Esophagus squamous epithelium (tissue), 5 donors: ENCODE data around the gene ADAMTS2. TPM values are rescaled to one million over a fixed set of nuclear protein-coding genes. Genes with fewer than 3 reads are reported as not detected.

Source experiments
- DNase-seq: peaks from one replicate; lab custom pipeline; 2025; lab: John Stamatoyannopoulos, UW
- H3K27ac ChIP-seq, 4 donors: fragments of 200-600 bp; sonication (generic); one replicate each; pipeline ENCODE4 v1.5.1; 2016 to 2019; ENCODE audit warnings: mild to moderate bottlenecking in 1 of 4
- H3K27me3 ChIP-seq, 4 donors: fragments of 200-600 bp; sonication (generic); 1 replicate in 3 of 4; 2 replicates in 1 of 4; pipeline versions ENCODE4 v1.5.1 to v1.6.0; 2017 to 2021; ENCODE audit warnings: antibody characterized with exemption in 1 of 4
- H3K36me3 ChIP-seq, 3 donors: fragments of 200-600 bp; sonication (generic); one replicate each; pipeline ENCODE4 v1.5.1; 2016 to 2019
- H3K4me1 ChIP-seq, 3 donors: fragments of 200-600 bp; sonication (generic); one replicate each; pipeline ENCODE4 v1.5.1; 2017 to 2019
- H3K4me3 ChIP-seq, 4 donors: fragments of 200-600 bp; sonication (generic); 1 replicate in 3 of 4; 2 replicates in 1 of 4; pipeline ENCODE4 v1.5.1; 2016 to 2019; ENCODE audit warnings: mild to moderate bottlenecking in 2 of 4, moderate library complexity in 1 of 4
- H3K9me3 ChIP-seq, 3 donors: fragments of 200-600 bp; sonication (generic); one replicate each; pipeline ENCODE4 v1.5.1; 2016 to 2019
- CTCF ChIP-seq, 6 experiments: fragments of 450-650 bp in 4 of 6; fragments of 200-600 bp in 2 of 6; sonication (generic) in 2 of 6; IDR thresholded peaks; one replicate each; pipeline ENCODE4 v1.5.1; 2016 to 2019; ENCODE audit warnings: antibody characterized with exemption in 6 of 6, mild to moderate bottlenecking in 4 of 6, moderate library complexity in 4 of 6
- POLR2A ChIP-seq, 4 donors: fragments of 450-650 bp; IDR thresholded peaks; one replicate each; pipeline ENCODE4 v1.6.1; 2017; ENCODE audit warnings: antibody characterized with exemption in 4 of 4, mild to moderate bottlenecking in 4 of 4, moderate library complexity in 3 of 4
- WGBS, 2 donors: methylation state at CpG; one replicate each; pipeline ENCODE4 v1.1.5; 2018; 5-methylcytosine and 5-hydroxymethylcytosine counted together
- intact Hi-C: fragments of 100-400 bp; cut with DNase I; formaldehyde crosslinking; loops from one replicate; pipeline ENCODE4 v1.15.0; 2022
- total RNA-seq, 4 donors: library from RNA; depleted of rRNA; stranded (reverse); fragments of >200 nt; gene quantifications; one replicate each; pipeline ENCODE4 v1.1.0, GENCODE V29; 2016
- donor health status: DM: yes; HTN: yes; CAD: no.

The ADAMTS2 gene
- total RNA-seq, 4 donors from 2014 or later, result 1.3 to 10.3 (median 5.2) TPM

- peaks cover 0 to 19% (median 0%) of the 10 kb centered on the region in 3 donors for H3K4me1 ChIP-seq
- 77 to 81% methylated on average over 9 to 11 of the region's 13 CpGs for WGBS, 2 donors
- TF ChIP-seq CTCF (IDR thresholded peaks at IDR 0.05) (no peak), POLR2A (IDR thresholded peaks at IDR 0.05) (no peak)
- H3K4me3 ChIP-seq, result no peak overlapping the region
- no peaks in the 10 kb centered on the region for H3K9me3 ChIP-seq
- no peaks in the 10 kb centered on the region for H3K36me3 ChIP-seq
- intact Hi-C loops, result no loop called here
- H3K27ac ChIP-seq, result no peak overlapping the region
- peaks cover 0 to 15% (median 0%) of the 10 kb centered on the region in 4 donors for H3K27me3 ChIP-seq
- no peak for DNase-seq
Measured at GRCh38 chr5:179321206-179321987, 23.9 kb downstream of the ADAMTS2 start.

- Histone ChIP-seq H3K27me3 (no peaks in the 10 kb centered on the region), H3K9me3 (no peaks in the 10 kb centered on the region), H3K4me3 (no peak overlapping the region), H3K4me1 (peaks cover 0 to 19% (median 4%) of the 10 kb centered on the region in 3 donors), H3K27ac (peak overlapping the region in 1 of 4 donors; percentile 52), H3K36me3 (no peaks in the 10 kb centered on the region)
- TF ChIP-seq CTCF (IDR thresholded peaks at IDR 0.05) (no peak), POLR2A (IDR thresholded peaks at IDR 0.05) (no peak)
- 49 to 55% methylated on average over 8 to 9 of the region's 11 CpGs for WGBS, 2 donors
- intact Hi-C loops, result no loop called here
- DNase-seq, result no peak
Measured at GRCh38 chr5:179319741-179320281, 25.4 kb downstream of the ADAMTS2 start.

- Histone ChIP-seq H3K36me3 (no peaks in the 10 kb centered on the region), H3K9me3 (no peaks in the 10 kb centered on the region), H3K4me3 (no peak overlapping the region), H3K27ac (no peak overlapping the region), H3K27me3 (no peaks in the 10 kb centered on the region), H3K4me1 (peaks cover 0 to 26% (median 9%) of the 10 kb centered on the region in 3 donors)
- 83 to 86% methylated on average over 7 to 8 of the region's 8 CpGs for WGBS, 2 donors
- DNase-seq, result no peak
- intact Hi-C loops, result no loop called here
- TF ChIP-seq POLR2A (IDR thresholded peaks at IDR 0.05), result no peak
- no peak for TF ChIP-seq CTCF (IDR thresholded peaks at IDR 0.05)
Measured at GRCh38 chr5:179319123-179319522, 26.1 kb downstream of the ADAMTS2 start.

- Histone ChIP-seq H3K4me1 (peaks cover 0 to 30% (median 9%) of the 10 kb centered on the region in 3 donors), H3K27ac (no peak overlapping the region), H3K9me3 (no peaks in the 10 kb centered on the region), H3K27me3 (no peaks in the 10 kb centered on the region), H3K4me3 (no peak overlapping the region), H3K36me3 (no peaks in the 10 kb centered on the region)
- no peak for DNase-seq
- WGBS, 2 donors, result 63 to 70% methylated on average over 14 of the region's 21 CpGs
- intact Hi-C loops, result no loop called here
- TF ChIP-seq CTCF (IDR thresholded peaks at IDR 0.05) (no peak), POLR2A (IDR thresholded peaks at IDR 0.05) (no peak)
Measured at GRCh38 chr5:179318221-179318955, 26.9 kb downstream of the ADAMTS2 start.
